Activated T-helper 17 cell treated with anti-CD3 and anti-CD28 coated beads, Interleukin-2, amount 50 U/mL, for 72 hours (primary cell): ENCODE results near the gene COL17A1. TPM values are rescaled to one million over a fixed set of nuclear protein-coding genes. Genes with fewer than 3 reads are reported as not detected.

ENCODE experiments used
- ATAC-seq: fragments of 150-1000 bp; cut with Tn5 transposase; replicated peaks from 2 replicates; pipeline ENCODE4 v1.10.0; 2021; ENCODE audit warnings: mild to moderate bottlenecking, moderate library complexity
- H3K27ac Mint-ChIP-seq: one replicate; pipeline ENCODE4 v1.8.0; 2022; ENCODE audit warnings: mixed read lengths
- H3K27me3 Mint-ChIP-seq: one replicate; pipeline ENCODE4 v1.8.0; 2022; ENCODE audit warnings: mixed read lengths
- H3K36me3 Mint-ChIP-seq: one replicate; pipeline ENCODE4 v1.8.0; 2022; ENCODE audit warnings: low read depth, mild to moderate bottlenecking, mixed read lengths
- H3K4me1 Mint-ChIP-seq: one replicate; pipeline ENCODE4 v1.8.0; 2022; ENCODE audit warnings: mixed read lengths
- H3K4me3 Mint-ChIP-seq: one replicate; pipeline ENCODE4 v1.8.0; 2022; ENCODE audit warnings: mild to moderate bottlenecking, mixed read lengths
- H3K9me3 Mint-ChIP-seq: one replicate; pipeline ENCODE4 v1.8.0; 2022; ENCODE audit warnings: mixed read lengths
- total RNA-seq, 2 donors: library from RNA; stranded (reverse); gene quantifications; one replicate each; pipeline ENCODE4 v1.2.3, GENCODE V29; 2022

COL17A1 gene
- total RNA-seq, 2 donors from 2014 or later = not detected

GRCh38 chr10:104036518-104037260 lies 49.0 kb downstream of the COL17A1 start:
- ATAC-seq = no peak
- no peak overlapping the region for H3K27ac Mint-ChIP-seq
- H3K4me1 Mint-ChIP-seq = no peaks in the 10 kb centered on the region
- peaks cover 12% of the 10 kb centered on the region for H3K36me3 Mint-ChIP-seq
- no peak overlapping the region for H3K4me3 Mint-ChIP-seq
- no peaks in the 10 kb centered on the region for H3K9me3 Mint-ChIP-seq
- no peaks in the 10 kb centered on the region for H3K27me3 Mint-ChIP-seq

- H3K36me3 Mint-ChIP-seq = peaks cover 18% of the 10 kb centered on the region
- no peak for ATAC-seq
- no peaks in the 10 kb centered on the region for H3K4me1 Mint-ChIP-seq
- H3K9me3 Mint-ChIP-seq = no peaks in the 10 kb centered on the region
- H3K27ac Mint-ChIP-seq = no peak overlapping the region
- no peaks in the 10 kb centered on the region for H3K27me3 Mint-ChIP-seq
- H3K4me3 Mint-ChIP-seq = no peak overlapping the region
These were observed 49.7 kb downstream of the COL17A1 start for GRCh38 chr10:104036069-104036384.

- Mint-ChIP-seq H3K4me3 (no peak overlapping the region), H3K36me3 (peaks cover 24% of the 10 kb centered on the region), H3K9me3 (no peaks in the 10 kb centered on the region), H3K4me1 (no peaks in the 10 kb centered on the region), H3K27me3 (no peaks in the 10 kb centered on the region), H3K27ac (no peak overlapping the region)
- ATAC-seq = no peak
These were observed 50.2 kb downstream of the COL17A1 start for GRCh38 chr10:104035194-104036068.

- Mint-ChIP-seq H3K36me3 (peaks cover 27% of the 10 kb centered on the region), H3K27me3 (no peaks in the 10 kb centered on the region), H3K27ac (no peak overlapping the region), H3K9me3 (no peaks in the 10 kb centered on the region), H3K4me1 (no peaks in the 10 kb centered on the region), H3K4me3 (no peak overlapping the region)
- no peak for ATAC-seq
These were observed 51.1 kb downstream of the COL17A1 start for GRCh38 chr10:104034401-104035193.

- Mint-ChIP-seq H3K4me3 (no peak overlapping the region), H3K9me3 (no peaks in the 10 kb centered on the region), H3K36me3 (peaks cover 33% of the 10 kb centered on the region), H3K27ac (no peak overlapping the region), H3K27me3 (no peaks in the 10 kb centered on the region), H3K4me1 (no peaks in the 10 kb centered on the region)
- ATAC-seq = no peak
These were observed 51.7 kb downstream of the COL17A1 start for GRCh38 chr10:104033966-104034365.

- H3K36me3 Mint-ChIP-seq = peaks cover 38% of the 10 kb centered on the region
- H3K9me3 Mint-ChIP-seq = no peaks in the 10 kb centered on the region
- no peak overlapping the region for H3K27ac Mint-ChIP-seq
- H3K4me1 Mint-ChIP-seq = no peaks in the 10 kb centered on the region
- H3K27me3 Mint-ChIP-seq = no peaks in the 10 kb centered on the region
- H3K4me3 Mint-ChIP-seq = no peak overlapping the region
- no peak for ATAC-seq
These were observed 52.2 kb downstream of the COL17A1 start for GRCh38 chr10:104033401-104033930.

- ATAC-seq = no peak
- Mint-ChIP-seq H3K36me3 (peaks cover 49% of the 10 kb centered on the region), H3K27ac (peak overlapping the region; percentile 23), H3K27me3 (no peaks in the 10 kb centered on the region), H3K9me3 (no peaks in the 10 kb centered on the region), H3K4me1 (no peaks in the 10 kb centered on the region), H3K4me3 (no peak overlapping the region)
These were observed 53.4 kb downstream of the COL17A1 start for GRCh38 chr10:104032144-104032775.

- Mint-ChIP-seq H3K27me3 (no peaks in the 10 kb centered on the region), H3K27ac (peak overlapping the region; percentile 23), H3K9me3 (no peaks in the 10 kb centered on the region), H3K4me3 (no peak overlapping the region), H3K4me1 (no peaks in the 10 kb centered on the region), H3K36me3 (peaks cover 55% of the 10 kb centered on the region)
- no peak for ATAC-seq
These were observed 54.0 kb downstream of the COL17A1 start for GRCh38 chr10:104031631-104032030.

- Mint-ChIP-seq H3K27me3 (no peaks in the 10 kb centered on the region), H3K27ac (no peak overlapping the region), H3K36me3 (peaks cover 75% of the 10 kb centered on the region), H3K9me3 (no peaks in the 10 kb centered on the region), H3K4me1 (no peaks in the 10 kb centered on the region), H3K4me3 (no peak overlapping the region)
- ATAC-seq = no peak
These were observed 56.2 kb downstream of the COL17A1 start for GRCh38 chr10:104029521-104029860.

- H3K4me3 Mint-ChIP-seq = no peak overlapping the region
- ATAC-seq = no peak
These were observed 56.7 kb downstream of the COL17A1 start for GRCh38 chr10:104028823-104029520.

GRCh38 chr10:104028146-104028545 lies 57.5 kb downstream of the COL17A1 start:
- Mint-ChIP-seq H3K27me3 (no peaks in the 10 kb centered on the region), H3K4me3 (no peak overlapping the region), H3K4me1 (no peaks in the 10 kb centered on the region), H3K27ac (no peak overlapping the region), H3K9me3 (no peaks in the 10 kb centered on the region), H3K36me3 (peaks cover 89% of the 10 kb centered on the region)
- peak; percentile 86 for ATAC-seq

More at GRCh38 chr10:104028823-104029520, 56.7 kb downstream of the COL17A1 start:
- no peaks in the 10 kb centered on the region for H3K4me1 Mint-ChIP-seq
- peaks cover 80% of the 10 kb centered on the region for H3K36me3 Mint-ChIP-seq
- no peak overlapping the region for H3K27ac Mint-ChIP-seq
- H3K27me3 Mint-ChIP-seq = no peaks in the 10 kb centered on the region
- H3K9me3 Mint-ChIP-seq = no peaks in the 10 kb centered on the region

GRCh38 chr10:104026762-104027161 lies 58.9 kb downstream of the COL17A1 start:
- peak; percentile 46 for ATAC-seq
- no peaks in the 10 kb centered on the region for H3K27me3 Mint-ChIP-seq
- H3K9me3 Mint-ChIP-seq = no peaks in the 10 kb centered on the region
- no peak overlapping the region for H3K4me3 Mint-ChIP-seq
- no peaks in the 10 kb centered on the region for H3K4me1 Mint-ChIP-seq
- H3K36me3 Mint-ChIP-seq = peaks cover 91% of the 10 kb centered on the region
- H3K27ac Mint-ChIP-seq = no peak overlapping the region

- H3K4me1 Mint-ChIP-seq = no peaks in the 10 kb centered on the region
- H3K27me3 Mint-ChIP-seq = no peaks in the 10 kb centered on the region
- no peak overlapping the region for H3K4me3 Mint-ChIP-seq
- ATAC-seq = no peak
- H3K36me3 Mint-ChIP-seq = peaks cover 91% of the 10 kb centered on the region
- no peaks in the 10 kb centered on the region for H3K9me3 Mint-ChIP-seq
- no peak overlapping the region for H3K27ac Mint-ChIP-seq
These were observed 60.2 kb downstream of the COL17A1 start for GRCh38 chr10:104025524-104025923.
